Prostate gland (tissue), 2 donors: ENCODE results near the gene TXNRD2. TPM values are rescaled to one million over a fixed set of nuclear protein-coding genes. Genes with fewer than 3 reads are reported as not detected.
"Not testable (repeated sequence)": the region's sequence is repeated elsewhere in the genome, so short reads cannot be mapped to it uniquely, and the experiment has no call there.

Source experiments
- DNase-seq: peaks from one replicate; pipeline ENCODE4 v3.0.0-alpha.2; 2019; ENCODE audit warnings: low spot score
- H3K27ac ChIP-seq, 2 donors: fragments of 200-600 bp; sonication (generic); 2 replicates each; pipeline ENCODE4 v1.5.1; 2017 to 2019
- H3K27me3 ChIP-seq: fragments of 200-600 bp; sonication (generic); replicated peaks from 2 replicates; pipeline ENCODE4 v1.5.1; 2019; ENCODE audit not compliant: insufficient read depth
- H3K36me3 ChIP-seq, 2 donors: fragments of 200-600 bp; sonication (generic); 1 replicate in 1 of 2; 2 replicates in 1 of 2; pipeline versions ENCODE4 v1.5.1 to v1.8.1; 2017 to 2019
- H3K4me1 ChIP-seq: fragments of 200-600 bp; sonication (generic); replicated peaks from 2 replicates; pipeline ENCODE4 v1.5.1; 2019
- H3K4me3 ChIP-seq, 2 donors: fragments of 200-600 bp; sonication (generic); 2 replicates each; pipeline ENCODE4 v1.5.1; 2017 to 2019
- H3K9me3 ChIP-seq: fragments of 200-600 bp; sonication (generic); 2 replicates; pipeline ENCODE4 v1.5.1; 2017
- POLR2A ChIP-seq: fragments of 450-650 bp; IDR thresholded peaks from one replicate; pipeline ENCODE4 v1.6.1; 2016; ENCODE audit warnings: antibody characterized with exemption, mild to moderate bottlenecking
- POLR2AphosphoS5 ChIP-seq: sonication (generic); formaldehyde crosslinking; IDR thresholded peaks from one replicate; pipeline ENCODE4 v1.6.1; 2017; ENCODE audit warnings: antibody characterized with exemption
- whole genome bisulfite sequencing: methylation state at CpG from one replicate; pipeline ENCODE4 v1.1.5; 2018; 5-methylcytosine and 5-hydroxymethylcytosine counted together
- intact Hi-C: fragments of 100-400 bp; cut with DNase I; formaldehyde crosslinking; loops from one replicate; pipeline ENCODE4 v1.14.2; 2022
- total RNA-seq, 2 donors: library from RNA; depleted of rRNA; stranded (reverse); fragments of >200 nt; gene quantifications; one replicate each; pipeline ENCODE4 v1.1.0, GENCODE V29; 2016
- TF ChIP-seq, protein P1 (sequence below), 4 experiments: fragments of 200-600 bp in 2 of 4; fragments of 450-650 bp in 2 of 4; sonication (generic) in 2 of 4; IDR thresholded peaks; 1 replicate in 3 of 4; 2 replicates in 1 of 4; pipeline ENCODE4 v1.5.1; 2016 to 2019; ENCODE audit warnings: antibody characterized with exemption in 4 of 4, mild to moderate bottlenecking in 2 of 4, moderate library complexity in 2 of 4

Gene TXNRD2
- total RNA-seq, 2 donors from 2014 or later, result 62.1 to 84.5 TPM

DNA sequence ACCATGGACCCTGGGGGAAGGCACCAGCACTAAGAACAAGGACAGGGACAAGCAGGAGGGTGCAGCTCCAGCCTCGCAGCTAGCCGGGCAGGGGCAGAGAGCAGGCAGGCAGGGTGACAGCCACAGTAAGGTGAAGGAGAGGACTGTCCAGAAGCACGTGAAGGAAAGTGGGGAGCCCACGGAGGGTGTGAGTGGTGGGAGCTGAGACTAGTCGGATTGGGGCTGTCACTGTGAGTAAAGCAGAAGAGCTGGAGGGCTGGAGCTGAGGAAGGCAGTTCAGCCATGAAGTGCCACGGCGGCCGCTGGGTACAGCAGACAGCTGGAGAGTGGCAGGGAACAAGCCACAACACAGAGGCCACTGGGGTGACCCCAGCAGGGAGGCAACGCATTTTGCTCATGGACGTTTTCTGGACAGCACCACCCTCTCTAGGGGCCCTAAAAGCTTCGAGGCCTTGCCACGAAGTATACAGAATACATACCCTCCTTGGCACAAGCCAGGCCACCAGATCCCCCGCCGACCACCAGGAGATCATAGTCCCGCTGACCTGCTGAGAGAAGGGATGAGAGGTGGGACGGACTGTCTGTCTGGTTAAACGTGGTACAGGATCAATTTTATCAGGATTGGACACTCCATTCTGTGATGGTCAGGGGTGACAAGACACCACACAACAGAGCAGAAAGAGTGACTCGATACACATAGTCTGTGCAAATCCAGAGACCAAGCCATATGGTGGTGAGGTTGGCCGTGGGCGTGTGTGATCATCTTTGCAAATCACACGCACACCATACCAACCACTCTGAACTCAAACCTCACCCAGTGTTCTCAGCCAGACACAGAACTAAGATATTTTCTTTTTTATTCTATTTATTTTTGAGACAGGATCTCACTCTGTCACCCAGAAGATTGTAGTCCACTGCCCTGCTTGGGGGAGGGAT, 10.8 kb downstream of the TXNRD2 start:
- intact Hi-C loops, result no loop called here
- no peak for DNase-seq
- H3K4me1 ChIP-seq, result peaks cover 7% of the 10 kb centered on the region
- no peaks in the 10 kb centered on the region for H3K27me3 ChIP-seq
- WGBS, result 89% methylated on average over 21 of the region's 21 CpGs
- no peak overlapping the region for H3K27ac ChIP-seq
- no peaks in the 10 kb centered on the region for H3K9me3 ChIP-seq
- H3K4me3 ChIP-seq, result no peak overlapping the region
- TF ChIP-seq, protein P1, sequence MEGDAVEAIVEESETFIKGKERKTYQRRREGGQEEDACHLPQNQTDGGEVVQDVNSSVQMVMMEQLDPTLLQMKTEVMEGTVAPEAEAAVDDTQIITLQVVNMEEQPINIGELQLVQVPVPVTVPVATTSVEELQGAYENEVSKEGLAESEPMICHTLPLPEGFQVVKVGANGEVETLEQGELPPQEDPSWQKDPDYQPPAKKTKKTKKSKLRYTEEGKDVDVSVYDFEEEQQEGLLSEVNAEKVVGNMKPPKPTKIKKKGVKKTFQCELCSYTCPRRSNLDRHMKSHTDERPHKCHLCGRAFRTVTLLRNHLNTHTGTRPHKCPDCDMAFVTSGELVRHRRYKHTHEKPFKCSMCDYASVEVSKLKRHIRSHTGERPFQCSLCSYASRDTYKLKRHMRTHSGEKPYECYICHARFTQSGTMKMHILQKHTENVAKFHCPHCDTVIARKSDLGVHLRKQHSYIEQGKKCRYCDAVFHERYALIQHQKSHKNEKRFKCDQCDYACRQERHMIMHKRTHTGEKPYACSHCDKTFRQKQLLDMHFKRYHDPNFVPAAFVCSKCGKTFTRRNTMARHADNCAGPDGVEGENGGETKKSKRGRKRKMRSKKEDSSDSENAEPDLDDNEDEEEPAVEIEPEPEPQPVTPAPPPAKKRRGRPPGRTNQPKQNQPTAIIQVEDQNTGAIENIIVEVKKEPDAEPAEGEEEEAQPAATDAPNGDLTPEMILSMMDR (IDR thresholded peaks at IDR 0.05), result no peak
- no peak for TF ChIP-seq POLR2A
- no peak for TF ChIP-seq POLR2AphosphoS5
- H3K36me3 ChIP-seq, result no peaks in the 10 kb centered on the region

DNA sequence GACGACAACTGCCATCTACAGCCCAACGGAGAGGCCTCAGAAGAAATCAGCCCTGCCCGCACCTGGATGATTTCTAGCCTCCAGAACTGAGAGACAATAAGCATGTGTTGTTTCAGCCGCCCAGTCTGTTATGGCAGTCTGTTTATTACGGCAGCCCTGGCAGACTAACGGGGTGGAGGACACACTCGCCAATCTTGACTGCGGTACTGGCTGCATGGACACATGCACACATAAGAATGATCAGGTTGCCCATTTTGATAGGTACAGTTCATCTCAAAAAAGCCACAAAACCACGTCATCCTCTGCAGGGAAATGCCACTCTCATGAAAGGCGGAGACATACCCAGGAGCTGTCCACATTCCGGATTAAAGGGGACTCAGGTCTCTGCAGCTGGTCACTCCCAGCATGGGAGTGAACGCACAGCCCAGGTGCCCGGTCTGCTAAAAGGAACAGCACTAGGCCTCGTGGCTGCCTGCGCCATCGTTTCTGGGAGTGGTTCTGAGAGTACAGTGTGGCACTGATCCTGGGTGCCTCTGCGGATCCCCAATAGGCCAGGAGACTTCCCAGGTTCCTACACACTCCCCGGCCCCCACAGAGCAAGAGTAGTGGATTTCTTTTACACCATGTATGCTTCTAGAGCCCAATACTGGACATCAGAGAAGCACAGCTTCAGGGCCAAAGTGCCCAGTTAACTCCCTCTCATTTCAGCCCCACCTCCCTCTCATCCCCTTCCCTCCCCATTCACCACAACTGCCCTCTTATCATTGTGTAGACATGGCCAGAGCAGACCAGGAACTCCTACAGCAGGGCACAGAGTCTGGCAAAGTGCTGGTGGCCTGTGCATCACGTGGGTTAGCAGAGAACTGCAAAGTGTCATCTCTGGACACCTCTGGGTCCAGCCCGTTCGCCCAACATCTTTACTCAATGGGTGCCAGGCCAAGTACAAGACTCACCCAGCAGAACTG, 11.8 kb downstream of the TXNRD2 start:
- intact Hi-C loops, result no loop called here
- H3K27ac ChIP-seq, result no peak overlapping the region
- H3K36me3 ChIP-seq, result no peaks in the 10 kb centered on the region
- H3K4me1 ChIP-seq, result peaks cover 7% of the 10 kb centered on the region
- H3K9me3 ChIP-seq, result no peaks in the 10 kb centered on the region
- H3K27me3 ChIP-seq, result no peaks in the 10 kb centered on the region
- H3K4me3 ChIP-seq, result no peak overlapping the region
- TF ChIP-seq POLR2AphosphoS5, result no peak
- TF ChIP-seq, protein P1 (IDR thresholded peaks at IDR 0.05), result no peak
- TF ChIP-seq POLR2A, result no peak
- DNase-seq, result no peak
- WGBS, result 88% methylated on average over 21 of the region's 21 CpGs

DNA sequence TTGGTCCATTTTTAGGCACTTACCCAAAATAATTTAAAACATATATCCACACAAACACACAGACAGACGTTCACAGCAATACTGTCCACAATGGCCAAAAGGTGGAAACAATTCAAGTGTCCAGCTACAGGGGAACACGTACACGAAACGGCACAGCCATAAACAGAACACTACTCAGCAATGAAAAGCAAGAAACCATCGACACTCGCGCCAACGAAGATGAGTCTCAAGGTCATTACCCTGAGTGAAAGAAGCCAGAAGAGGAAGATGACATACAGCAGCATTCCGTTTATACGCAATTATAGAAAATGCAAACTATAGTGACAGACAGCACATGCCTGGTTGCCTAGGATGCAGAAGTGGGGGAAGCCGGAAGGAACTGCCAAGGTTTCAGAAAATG, 13.4 kb downstream of the TXNRD2 start:
- Histone ChIP-seq H3K27ac (no peak overlapping the region), H3K4me3 (no peak overlapping the region), H3K27me3 (no peaks in the 10 kb centered on the region), H3K9me3 (no peaks in the 10 kb centered on the region), H3K36me3 (no peaks in the 10 kb centered on the region), H3K4me1 (peaks cover under 1% of the 10 kb centered on the region)
- 83% methylated on average over 11 of the region's 11 CpGs for WGBS
- intact Hi-C loops, result no loop called here
- DNase-seq, result no peak
- no peak for TF ChIP-seq POLR2AphosphoS5
- TF ChIP-seq POLR2A, result no peak
- TF ChIP-seq, protein P1 (IDR thresholded peaks at IDR 0.05), result no peak

DNA sequence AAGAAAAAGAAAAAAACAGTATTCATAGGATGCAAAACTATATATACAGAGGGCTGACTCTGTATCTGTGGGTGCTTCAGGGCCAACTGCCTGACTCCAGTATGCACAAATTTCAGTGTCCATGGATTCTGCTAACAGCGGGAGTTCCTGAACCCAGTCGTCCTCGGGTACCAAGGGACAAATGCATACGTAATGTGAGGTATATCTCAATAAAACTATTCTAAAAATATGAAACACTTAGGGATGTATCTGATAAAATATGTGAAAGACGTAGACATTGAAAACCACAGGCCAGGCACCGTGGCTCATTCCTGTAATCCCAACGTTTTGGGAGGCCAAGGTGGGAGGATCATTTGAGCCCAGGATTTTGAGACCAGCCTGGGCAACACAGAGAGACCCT, 13.9 kb downstream of the TXNRD2 start:
- intact Hi-C loops, result no loop called here
- Histone ChIP-seq H3K4me1 (no peaks in the 10 kb centered on the region), H3K36me3 (no peaks in the 10 kb centered on the region), H3K27ac (no peak overlapping the region), H3K9me3 (no peaks in the 10 kb centered on the region), H3K27me3 (no peaks in the 10 kb centered on the region), H3K4me3 (no peak overlapping the region)
- no peak for DNase-seq
- WGBS, result 91% methylated on average over 7 of the region's 7 CpGs
- TF ChIP-seq POLR2A, result no peak
- TF ChIP-seq POLR2AphosphoS5, result no peak
- TF ChIP-seq, protein P1 (IDR thresholded peaks at IDR 0.05), result no peak

DNA sequence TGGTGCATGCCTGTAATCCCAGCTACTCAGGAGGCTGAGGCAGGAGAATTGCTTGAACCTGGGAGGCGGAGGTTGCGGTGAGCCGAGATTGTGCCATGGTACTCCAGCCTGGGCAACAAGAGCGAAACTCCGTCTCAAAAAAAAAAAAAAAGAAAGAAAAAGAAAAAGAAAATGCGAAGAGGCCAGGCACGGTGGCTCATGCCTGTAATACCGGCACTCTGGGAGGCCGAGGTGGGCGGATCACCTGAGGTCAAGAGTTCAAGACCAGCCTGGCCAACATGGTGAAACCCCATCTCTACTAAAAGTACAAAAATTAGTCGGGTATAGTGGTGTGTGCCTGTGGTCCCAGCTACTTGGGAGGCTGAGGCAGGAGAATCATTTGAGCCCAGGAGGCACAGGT, 15.6 kb downstream of the TXNRD2 start:
- H3K4me3 ChIP-seq, intact Hi-C loops, DNase-seq, H3K4me1 ChIP-seq, H3K9me3 ChIP-seq, H3K27ac ChIP-seq, H3K27me3 ChIP-seq, H3K36me3 ChIP-seq: not testable (repeated sequence)
- WGBS, result 80% methylated on average over 11 of the region's 11 CpGs
